ENCODE results near the gene TRIM47.

TRIM47 gene

GRCh38 chr17:75878174-75878998 lies at the start of gene TRIM47:
Gene TRIM47 (minus strand): TSS chr17:75878581. CDS start chr17:75878548, 33 bp downstream.
- peak; percentile 39 for DNase-seq

GRCh38 chr17:75927286-75927922 lies 49.0 kb upstream of the TRIM47 start:
- peak; percentile 26 for DNase-seq

GRCh38 chr17:75926456-75926855 lies 48.1 kb upstream of the TRIM47 start:
- no peak for DNase-seq

DNA sequence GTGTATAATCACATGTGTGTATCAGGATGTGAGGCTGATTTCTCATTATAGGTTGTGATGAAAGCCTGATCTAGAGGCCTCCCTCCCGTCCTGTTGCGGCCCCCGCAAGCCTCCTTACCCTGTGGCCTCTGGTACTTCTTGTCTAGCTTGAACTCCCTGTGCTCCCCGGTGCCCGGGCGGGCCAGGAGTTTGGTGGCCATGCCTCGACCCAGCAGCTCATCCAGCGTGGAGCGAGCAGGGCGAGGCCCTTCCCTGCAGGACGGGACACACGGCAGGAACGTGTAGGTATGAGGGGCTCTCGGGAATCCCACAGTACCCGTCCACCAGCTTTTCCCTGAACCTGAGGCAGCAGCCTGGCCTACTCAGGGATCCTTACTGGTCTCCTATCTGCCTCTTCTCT lies 47.5 kb upstream of the TRIM47 start:
- no peak for DNase-seq

- DNase-seq: no peak
Measured at GRCh38 chr17:75925103-75925502, 46.7 kb upstream of the TRIM47 start.

- no peak for DNase-seq
Measured at GRCh38 chr17:75922963-75923874, 44.8 kb upstream of the TRIM47 start.

- DNase-seq: no peak
Measured at GRCh38 chr17:75922173-75922961, 44.0 kb upstream of the TRIM47 start.

GRCh38 chr17:75921596-75921995 lies 43.2 kb upstream of the TRIM47 start:
- no peak for DNase-seq

GRCh38 chr17:75920045-75920560 lies 41.7 kb upstream of the TRIM47 start:
- no peak for DNase-seq

- DNase-seq: no peak
Measured at GRCh38 chr17:75919611-75920010, 41.2 kb upstream of the TRIM47 start.

DNA sequence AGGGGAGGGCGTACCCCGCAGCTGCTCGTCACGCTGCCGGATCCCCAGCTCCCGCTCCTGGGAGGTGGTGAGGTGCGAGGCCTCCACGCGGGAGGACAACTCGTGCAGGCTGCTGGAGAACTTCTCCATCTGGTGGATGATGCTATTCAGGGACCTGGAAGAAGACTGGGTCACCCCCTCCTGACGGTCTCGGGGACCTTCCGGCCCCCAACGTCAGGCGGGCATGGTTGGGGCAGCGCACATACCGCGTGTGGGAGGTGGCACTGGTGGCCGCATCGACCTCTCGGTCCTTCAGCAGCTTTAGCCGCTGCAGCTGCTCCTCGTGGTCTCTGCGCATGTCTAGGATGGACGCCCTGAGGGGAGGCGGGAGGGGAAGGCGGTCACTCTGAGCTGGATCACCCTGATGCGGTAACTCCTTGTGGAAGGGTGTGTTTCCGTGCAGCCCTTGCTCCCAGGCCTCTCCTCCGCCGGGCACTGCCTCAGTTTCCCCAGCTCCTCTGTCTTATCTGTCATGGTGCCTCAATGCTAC lies 39.6 kb upstream of the TRIM47 start:
- no peak for DNase-seq

DNA sequence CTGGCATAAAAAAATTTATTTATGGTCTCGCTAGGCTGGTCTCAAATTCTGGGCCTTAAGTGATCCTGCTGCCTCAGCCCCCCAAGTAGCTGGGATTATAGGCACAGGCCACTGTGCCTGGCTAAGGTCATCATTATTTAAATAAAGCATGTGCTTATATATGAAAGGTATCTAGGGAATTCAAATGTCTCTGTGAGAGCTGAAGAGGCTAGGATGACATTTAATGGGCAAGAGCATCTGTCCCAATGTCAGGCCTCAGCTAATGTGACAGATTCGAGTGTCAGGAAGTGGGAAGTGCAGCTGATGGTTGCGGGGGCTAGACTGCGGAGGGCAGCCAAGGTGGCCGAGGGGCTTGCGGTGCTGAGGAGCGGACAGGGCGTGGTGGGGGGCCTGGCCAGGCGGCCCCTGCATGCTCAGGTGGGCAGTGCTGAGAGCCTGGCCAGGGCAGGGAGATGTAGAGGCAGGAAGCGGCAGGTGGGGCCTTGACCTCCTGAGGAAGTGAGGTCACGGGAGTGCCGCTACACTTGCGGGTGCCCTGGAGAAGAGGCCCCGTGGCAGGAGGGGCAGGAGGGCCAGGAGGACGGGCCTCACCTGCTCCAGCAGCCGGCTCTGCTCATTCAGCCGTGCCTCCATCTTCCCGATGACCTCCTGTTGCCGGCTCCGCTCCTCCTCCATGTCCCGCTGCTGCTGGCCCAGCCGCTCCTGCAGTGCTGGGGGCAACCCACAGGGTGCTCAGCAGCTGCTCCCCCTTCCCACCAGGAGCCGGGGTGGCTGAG lies 38.9 kb upstream of the TRIM47 start:
- DNase-seq: no peak

GRCh38 chr17:75915268-75915667 lies 36.9 kb upstream of the TRIM47 start:
- no peak for DNase-seq

- no peak for DNase-seq
Measured at GRCh38 chr17:75914643-75915267, 36.4 kb upstream of the TRIM47 start.

DNA sequence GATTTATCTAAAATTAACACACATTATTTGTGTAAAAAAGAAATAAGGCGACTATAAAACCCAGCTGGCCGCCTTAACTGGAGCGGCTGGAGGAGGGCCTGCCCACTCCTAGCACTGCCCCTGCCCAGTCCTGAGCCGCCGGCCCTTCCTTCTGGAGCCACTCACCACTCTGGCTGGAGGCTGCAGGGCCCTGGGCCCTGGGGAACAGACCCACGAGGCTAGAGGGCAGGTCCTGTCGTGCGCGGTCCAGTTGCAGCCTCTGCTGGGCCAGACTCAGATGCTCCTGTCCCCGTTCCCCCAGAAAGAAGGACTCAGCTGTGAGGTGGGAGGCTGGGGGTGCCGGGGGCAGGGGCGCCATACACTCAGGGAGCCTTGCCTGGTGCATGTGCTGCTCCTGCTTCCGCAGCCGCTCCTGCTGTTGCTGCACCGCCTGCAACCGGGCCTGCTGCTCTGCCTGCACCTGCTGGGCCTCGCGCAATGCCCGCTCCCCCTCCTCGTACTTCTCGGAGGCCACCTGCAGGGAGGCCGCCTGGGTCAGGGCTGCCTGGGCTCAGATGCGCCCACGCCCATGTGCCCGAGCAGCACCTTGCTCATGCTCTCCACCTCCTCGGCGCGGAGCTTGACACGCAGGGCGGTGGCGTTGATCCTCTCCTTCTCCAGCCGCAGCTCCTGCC lies 35.3 kb upstream of the TRIM47 start:
- no peak for DNase-seq

GRCh38 chr17:75910699-75911098 lies 32.3 kb upstream of the TRIM47 start:
- no peak for DNase-seq

DNA sequence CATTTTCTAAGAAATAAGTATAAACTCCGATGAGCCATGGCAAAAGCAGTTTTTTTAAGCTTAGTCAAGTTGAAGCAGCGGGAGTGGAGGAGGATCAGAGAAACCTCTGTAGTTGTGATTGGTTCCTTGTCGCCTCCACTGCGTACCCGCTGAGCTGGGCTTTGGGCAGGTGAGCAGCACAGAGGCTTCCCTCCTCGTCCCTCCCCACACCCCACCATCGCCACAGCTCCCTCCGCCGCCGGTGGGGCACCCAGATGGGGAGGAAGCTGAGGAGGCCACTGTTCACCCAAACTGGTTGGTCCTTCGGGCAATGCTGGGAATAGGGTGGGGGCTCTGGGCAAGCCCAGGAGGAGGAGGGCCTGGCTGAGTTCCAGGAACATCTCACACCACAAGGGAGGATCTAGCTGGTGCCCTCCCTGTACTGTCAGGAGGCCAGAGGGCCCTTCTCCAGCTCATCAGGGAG lies 31.5 kb upstream of the TRIM47 start:
- DNase-seq: no peak

- DNase-seq: no peak
Measured at GRCh38 chr17:75909051-75909811, 30.9 kb upstream of the TRIM47 start.

DNA sequence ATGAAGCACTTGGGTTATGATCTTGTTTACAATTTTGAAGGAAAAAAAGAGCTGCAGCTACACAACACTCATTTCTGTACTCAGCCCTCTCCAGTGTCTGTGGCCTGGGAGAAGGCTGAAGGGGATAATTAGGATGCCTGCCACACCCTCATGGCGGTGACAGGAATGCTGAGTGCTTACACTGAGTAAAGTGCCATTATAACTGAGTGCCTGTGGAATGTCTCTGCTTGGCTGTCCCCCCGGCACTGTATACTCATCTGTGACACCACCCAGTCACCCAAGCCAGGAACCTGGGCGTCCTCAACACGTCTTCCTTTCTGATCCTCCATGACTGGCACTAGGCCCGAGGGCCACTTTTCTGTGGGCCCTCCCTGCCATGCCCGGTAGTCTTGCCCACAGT lies 29.8 kb upstream of the TRIM47 start:
- DNase-seq: no peak
